NCI-H2227 (cell line): ENCODE results near the gene POMP.

Experiments
- DNase-seq: peaks from one replicate; lab custom pipeline; 2025; ENCODE audit not compliant: unreplicated experiment; lab: John Stamatoyannopoulos, UW

Gene POMP, protein sequence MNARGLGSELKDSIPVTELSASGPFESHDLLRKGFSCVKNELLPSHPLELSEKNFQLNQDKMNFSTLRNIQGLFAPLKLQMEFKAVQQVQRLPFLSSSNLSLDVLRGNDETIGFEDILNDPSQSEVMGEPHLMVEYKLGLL

DNA sequence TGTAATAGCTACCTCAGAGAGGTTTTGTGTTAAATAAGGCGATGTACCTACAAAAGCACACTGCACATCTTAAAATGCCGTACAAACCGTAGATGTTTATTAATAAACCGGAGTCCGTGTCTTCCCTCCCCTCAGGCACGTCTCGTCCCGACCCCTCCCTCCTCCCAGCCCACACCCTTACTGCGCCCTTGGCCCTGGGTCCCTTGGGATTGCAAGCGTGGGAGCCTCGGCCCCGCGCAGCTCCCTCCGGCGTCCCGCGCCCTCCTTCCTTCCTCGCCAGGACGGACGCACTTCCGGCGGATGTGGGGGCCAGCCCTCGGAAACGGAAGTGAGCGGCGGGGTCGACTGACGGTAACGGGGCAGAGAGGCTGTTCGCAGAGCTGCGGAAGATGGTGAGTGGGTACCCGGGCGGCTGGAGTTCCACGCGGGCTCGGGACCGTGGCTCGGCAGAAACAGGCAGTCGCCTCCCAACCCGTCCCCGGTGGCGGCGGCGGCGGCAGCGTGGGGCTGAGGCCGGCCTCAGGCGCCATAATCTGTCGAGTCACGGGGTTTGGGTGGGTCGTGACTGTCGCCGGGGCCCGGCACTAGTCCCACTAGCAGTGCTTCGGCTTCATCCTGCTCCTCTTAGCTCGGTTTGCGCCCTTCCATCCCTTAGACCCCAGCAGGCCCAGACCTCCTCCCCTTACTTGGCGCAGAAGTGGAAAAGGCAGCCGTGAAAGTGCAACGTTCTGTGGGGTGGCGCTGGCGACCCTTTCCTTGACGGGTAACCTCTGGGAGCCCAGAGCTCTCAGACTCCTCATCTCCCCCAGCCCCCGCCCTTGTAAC, at the start of gene POMP:
Gene POMP (plus strand): TSS at position 335 of the 825 bp plus-strand sequence. CDS start 55 bp downstream, at position 390.
- DNase-seq, result peak; percentile 85

GRCh38 chr13:28609381-28609780, 49.5 kb upstream of the POMP start:
- DNase-seq, result no peak

- no peak for DNase-seq
These were observed 49.0 kb upstream of the POMP start for GRCh38 chr13:28609926-28610325.

DNA sequence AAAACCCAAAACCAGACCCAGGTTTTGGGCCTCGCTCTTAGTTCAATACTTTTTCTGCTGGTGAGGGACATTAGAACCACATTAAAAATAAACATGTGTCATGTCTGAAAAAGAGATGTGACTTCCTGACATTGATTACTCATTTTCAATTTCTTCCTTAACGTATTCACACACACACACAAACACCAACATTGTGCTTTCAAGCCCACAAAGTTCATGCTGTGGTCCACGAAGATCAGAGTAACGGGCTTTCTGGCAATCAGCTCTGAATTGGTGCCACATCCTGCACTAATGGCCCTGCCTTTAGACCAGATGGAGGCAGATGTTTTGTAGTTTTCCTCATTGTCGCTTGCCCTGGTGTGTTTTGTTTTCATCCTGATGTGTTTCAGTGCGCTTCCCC, 47.9 kb upstream of the POMP start:
- DNase-seq, result no peak

GRCh38 chr13:28611654-28612131, 47.2 kb upstream of the POMP start:
- no peak for DNase-seq

DNA sequence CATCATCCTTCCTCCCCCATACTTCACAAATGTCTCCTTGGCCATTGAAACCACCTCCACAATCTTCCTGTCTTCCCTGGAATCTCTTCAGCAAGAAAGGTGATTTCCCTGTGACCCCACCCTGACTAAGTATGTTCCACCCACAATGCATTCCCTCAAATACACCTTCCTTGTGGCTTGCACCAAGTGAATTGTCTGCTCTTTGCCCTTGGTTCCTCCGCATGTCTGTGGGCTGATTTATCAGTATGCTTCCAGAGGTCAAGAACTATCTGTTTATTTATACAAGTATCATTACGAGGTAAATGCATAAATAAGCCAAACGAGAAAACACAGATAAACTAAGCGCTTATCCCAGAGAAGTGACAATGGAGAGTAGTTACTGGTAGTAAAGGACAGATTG, 45.4 kb upstream of the POMP start:
- no peak for DNase-seq

GRCh38 chr13:28615916-28616446, 42.9 kb upstream of the POMP start:
- DNase-seq, result no peak

GRCh38 chr13:28618230-28618994, 40.5 kb upstream of the POMP start:
- no peak for DNase-seq

- no peak for DNase-seq
These were observed 38.7 kb upstream of the POMP start for GRCh38 chr13:28620011-28620830.

GRCh38 chr13:28621449-28621848, 37.5 kb upstream of the POMP start:
- DNase-seq, result no peak

DNA sequence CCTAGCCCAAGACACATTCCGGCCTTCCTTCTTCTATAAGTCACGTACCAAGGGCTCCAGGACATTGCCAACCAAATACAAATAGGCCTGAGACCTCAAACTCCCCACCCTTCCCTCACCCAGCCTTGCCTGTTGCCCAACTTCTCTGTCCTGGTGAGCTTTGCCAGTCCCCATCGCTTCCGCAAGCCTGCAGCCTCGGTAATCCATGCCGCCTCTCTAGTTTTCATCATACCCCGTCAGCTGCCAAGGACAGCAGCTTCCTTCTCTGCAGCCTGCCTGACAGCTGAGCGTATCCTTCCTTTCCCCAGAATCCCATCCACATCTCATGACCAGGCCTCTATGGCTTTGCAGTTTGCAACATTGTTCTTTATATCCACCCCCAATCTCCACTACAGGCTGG, 36.6 kb upstream of the POMP start:
- no peak for DNase-seq

GRCh38 chr13:28623782-28624706, 34.9 kb upstream of the POMP start:
- DNase-seq, result no peak

GRCh38 chr13:28624707-28625432, 34.1 kb upstream of the POMP start:
- DNase-seq, result no peak

- DNase-seq, result no peak
These were observed 32.7 kb upstream of the POMP start for GRCh38 chr13:28626266-28626665.

DNA sequence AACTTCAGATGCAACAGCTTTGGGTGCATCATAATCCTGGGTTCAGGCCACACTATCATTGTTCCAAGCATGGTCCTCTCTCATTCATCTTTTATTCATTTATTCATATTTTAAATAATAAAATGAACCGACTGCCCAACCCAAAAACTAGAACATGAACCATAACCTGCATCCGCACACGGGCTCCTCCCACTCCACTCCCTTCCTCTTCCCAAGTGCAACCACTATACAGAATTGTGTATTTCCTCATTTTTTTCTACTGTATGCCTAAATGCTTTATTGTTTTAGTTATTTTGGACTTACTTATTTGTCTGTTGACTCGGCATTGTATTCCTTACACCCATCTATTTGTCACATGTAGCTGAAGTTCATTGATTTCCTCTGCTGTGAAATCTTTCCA, 30.7 kb upstream of the POMP start:
- DNase-seq, result no peak

DNA sequence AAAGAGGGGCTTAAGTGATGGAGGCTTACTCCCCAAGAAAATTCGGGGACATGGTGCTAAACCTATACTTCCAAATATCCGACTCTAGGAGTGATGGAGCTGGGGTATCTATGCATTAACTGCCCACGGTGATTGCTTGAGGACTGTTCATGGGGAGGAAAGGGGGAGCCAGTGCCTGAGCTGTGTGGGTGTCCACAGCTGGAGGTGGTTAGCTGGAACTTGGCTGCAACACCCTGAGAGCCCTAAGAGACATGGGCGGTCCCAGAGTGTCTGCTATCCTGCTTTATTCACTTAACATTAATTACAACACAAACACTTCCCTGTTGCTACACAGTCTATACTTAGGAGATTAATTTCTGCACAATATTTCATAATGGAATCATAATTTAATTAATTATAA, 28.1 kb upstream of the POMP start:
- DNase-seq, result no peak

DNA sequence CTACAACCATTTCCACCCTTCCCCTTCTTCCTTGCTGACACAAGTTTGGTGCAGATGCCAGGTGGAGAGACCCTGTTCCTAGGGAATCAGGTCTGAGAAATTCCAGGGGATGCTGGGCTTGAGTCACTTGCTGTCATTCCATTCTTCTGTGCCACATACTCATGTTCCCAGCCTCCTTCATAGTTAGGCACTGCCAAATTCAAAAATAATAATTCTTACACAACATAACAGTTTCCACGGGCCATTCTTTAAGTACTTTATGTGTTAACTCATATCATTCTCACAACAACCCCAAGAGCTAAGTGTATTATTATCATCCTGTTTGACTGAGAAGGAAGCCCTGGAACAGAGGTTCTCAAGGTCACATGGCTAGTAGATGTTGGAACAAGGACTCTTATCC, 27.1 kb upstream of the POMP start:
- DNase-seq, result no peak

DNA sequence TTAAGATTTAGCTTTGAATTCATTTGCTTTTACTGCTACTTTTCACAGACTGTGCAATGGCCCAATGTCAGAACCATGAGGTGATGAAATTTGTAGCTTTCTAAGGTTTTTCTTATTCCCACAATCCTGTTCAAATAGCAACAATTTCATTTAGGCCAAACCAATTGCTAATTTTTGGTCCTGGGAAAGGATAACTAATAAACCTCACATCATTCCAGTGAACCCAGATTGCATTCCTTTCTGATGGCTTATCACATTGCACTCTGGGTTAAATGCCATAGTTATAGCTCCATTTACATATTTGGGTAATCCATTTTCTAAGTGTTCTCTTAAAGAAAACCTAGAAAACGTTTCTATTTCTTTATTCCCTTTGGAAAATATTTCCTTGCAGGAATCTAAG, 22.9 kb upstream of the POMP start:
- no peak for DNase-seq

DNA sequence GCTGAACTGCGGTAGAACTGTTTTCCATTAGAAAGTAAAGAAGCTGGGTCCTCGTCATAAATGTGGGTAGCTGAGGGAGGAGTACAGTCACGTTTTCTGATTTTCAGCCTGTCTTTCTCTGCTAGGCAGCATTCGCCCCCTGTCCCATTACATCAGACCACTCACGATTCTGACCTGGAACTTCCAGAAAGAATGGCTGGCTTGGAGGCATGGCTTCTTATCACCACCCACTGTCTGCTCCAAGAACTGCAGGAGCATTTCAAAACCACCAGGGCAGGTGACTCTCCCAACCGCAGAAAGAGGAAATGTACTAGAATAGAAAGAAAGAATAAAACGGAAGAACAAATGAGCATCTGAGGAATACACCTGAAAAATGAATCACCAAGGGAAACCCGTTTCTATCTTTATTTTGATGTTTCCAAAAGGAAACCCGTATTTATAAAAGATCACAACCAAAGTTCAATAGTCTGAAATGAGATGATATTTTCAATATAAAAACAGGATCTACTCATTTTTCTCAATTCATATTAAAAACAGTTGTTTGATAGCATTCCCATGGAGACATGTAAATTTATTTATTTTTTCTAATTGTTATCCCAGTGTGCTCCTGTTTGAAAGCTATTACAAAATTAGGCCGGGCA, 22.1 kb upstream of the POMP start:
- peak; percentile 7 for DNase-seq
